Limb (tissue), 2 donors: ENCODE measurements around the gene WNT9A.

Experiments
- DNase-seq, 2 donors: peaks; one replicate each; pipeline ENCODE4 v3.0.0-alpha.2; 2016; ENCODE audit errors: extremely low spot score in 2 of 2

WNT9A gene

DNA sequence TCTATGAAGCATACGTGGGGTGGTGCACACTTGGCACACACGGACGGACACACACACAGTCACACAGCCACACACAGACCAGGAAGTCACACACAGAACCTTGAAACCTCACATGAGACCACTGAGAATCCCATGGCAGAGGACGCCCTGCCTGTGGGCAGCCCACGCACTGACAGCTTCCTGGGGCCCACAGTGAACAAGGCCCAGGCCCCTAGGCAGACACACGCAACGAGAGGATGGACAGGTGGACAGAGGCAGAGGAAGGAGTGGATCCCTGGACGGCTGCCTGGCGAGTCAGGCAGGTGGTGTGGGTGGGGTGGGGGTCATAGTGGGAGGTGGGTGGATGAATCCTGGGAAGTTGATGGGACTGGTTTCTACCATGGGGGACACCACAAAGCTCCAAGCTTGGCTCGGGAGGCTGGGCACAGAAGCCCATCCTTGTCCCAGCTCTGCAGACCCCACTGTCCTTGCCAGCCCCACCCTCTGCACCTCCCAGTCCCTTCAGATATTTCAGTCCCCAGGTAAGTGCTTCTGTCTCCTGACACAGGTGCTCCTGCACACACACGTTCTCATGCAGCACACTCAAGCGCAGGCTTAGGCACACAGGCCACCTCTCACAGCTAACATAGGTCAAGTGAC is 49.1 kb downstream of the WNT9A start:
- peak in 1 of 2 donors; percentile 30 for DNase-seq

DNA sequence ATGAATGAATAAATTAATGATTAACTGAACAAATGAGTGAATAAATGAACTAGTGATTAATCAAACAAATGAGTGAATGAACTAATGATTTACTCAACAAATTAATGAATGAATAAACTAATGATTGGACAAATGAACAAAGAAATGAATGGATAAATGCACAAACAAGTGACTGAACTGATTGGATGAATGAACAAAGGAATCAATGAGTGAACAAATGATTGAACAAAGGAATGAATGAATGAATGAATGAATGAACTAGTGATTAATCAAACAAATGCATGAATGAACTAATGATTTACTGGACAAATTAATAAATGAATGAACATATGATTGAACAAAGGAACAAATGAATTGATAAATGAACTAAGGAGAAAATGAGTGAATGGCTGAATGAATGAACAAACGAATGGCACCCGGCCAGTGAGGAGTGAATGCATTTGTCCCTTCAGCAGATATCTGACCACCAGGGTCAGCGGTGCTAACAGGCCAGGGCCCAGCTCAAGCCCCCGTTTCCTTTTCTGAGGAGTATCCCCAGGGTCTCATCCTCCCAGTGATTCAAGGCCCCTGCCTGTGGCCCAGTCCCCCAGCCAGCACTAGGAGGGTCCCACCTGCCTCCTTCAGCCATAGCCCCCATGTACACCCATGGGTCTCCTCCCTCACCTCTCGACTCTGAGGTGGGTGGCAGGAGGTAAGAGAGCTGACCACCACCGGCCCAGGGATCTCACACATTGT is 49.9 kb downstream of the WNT9A start:
- DNase-seq = peak in 1 of 2 donors; percentile 23

DNA sequence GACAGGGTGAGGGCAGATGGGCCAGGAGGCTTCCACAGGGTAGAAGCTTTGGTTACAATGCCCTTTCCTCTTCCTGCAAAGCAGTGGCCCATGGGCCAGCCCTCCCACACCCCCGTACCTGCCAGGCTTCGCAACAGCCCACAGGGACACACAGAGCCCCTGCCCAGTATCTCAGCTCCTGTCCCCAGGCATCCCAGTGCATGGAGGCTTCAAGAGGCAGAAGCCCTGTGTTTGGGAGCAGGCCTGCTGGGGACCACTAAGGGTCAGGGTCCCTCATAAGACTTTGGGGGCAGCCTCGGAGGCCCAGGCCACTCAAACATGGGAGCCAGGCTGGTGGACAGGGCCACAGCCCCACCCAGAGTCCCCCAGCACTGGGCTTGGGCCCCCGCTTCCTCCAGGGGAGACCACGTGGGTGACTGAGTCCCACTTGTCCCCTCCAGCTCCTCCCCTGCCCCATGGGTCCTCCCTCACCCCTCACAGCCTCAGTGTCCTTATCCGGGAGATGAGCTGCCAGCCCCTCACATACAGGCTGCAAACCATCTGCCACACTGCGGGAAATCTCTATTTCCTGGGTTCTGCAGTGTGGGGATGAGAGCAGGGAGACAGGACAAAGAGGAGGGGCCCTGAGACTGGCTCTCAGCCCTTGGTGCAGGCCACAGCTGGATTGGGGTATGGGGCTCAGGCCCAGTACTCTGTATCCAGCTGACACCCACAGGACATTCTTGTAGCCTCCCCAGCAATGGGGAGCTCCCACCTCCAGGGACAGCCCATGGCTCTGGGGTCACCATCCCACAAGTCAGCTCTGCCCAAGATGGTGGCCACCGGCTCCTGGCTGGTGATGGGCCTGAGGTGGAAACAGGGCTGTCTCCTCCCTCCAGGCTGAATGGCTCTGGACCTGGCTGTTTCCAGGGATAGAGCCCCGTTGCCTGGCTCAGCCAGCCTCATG is 50.7 kb downstream of the WNT9A start:
- peak in 1 of 2 donors; percentile 23 for DNase-seq

DNA sequence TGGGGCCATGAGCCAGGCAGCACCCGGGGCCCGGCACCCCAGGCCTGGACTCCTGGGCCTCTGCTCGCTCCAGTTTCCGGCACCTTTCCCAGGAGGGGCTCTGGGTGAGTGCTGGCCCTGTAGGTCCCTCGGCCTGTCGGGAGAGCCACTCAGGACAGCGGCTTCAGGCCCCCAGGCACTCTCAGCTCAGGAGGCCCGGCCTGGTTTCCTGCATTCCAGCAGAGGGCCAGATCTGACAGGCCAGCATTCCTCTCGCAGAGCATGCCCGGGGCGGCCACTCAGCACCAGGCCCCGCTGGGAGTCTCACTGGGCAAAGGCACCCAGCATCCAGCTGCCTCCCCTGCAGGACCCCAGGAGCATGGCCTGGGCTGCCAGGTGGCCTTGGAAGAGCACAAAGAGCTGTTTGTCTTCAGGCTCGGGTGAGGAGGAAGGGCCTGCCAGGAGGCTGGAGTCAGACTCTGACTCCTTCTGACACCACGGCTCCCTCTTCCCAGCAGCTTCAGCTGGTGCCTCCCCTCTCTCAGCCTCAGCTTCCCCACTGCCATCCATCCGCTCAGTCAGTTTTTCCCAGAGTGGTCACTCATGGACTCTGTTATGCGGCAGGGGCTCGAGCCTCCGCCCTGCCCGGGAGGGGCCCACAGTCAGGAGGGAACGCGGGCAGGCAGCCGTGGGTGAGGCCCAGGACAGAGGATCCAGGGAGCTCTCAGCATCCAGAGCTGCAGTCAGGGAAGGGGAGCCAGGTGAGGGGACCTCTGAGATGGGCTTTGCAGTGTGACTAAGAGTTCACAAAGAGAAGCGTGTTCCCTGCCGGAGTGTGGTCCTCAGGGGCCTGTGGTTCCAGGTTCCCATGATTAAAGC is 51.7 kb downstream of the WNT9A start:
- peak in 1 of 2 donors; percentile 60 for DNase-seq

DNA sequence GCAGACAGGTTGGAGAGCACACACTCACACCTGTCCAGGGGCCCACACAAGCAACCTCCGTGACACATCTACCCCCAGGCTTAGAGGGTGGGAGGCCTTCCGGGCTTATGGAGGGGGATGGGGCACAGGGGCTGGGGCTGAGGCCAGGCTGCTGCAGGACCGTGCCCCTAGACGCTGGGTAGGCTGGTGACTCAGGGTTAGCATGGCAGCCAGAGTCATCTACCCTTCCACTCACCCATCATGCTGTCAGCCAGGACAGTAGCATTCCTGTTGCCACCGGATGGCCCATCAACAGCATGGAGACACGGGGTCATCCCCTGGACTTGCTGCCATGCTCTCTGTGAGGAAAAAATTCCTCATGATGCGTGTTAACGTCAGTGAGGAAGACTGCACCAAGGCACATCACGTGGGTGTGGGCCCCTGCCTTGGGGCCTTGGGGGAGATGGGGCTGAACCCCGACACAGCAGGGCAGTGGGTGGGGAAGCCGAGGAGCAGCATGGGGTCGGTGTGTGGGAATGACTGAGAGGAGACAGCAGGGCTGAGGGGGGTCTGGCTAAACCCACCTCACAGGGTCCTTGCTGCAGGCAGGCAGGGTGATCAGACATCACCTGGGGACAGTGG is 52.8 kb downstream of the WNT9A start:
- DNase-seq = no peak

DNA sequence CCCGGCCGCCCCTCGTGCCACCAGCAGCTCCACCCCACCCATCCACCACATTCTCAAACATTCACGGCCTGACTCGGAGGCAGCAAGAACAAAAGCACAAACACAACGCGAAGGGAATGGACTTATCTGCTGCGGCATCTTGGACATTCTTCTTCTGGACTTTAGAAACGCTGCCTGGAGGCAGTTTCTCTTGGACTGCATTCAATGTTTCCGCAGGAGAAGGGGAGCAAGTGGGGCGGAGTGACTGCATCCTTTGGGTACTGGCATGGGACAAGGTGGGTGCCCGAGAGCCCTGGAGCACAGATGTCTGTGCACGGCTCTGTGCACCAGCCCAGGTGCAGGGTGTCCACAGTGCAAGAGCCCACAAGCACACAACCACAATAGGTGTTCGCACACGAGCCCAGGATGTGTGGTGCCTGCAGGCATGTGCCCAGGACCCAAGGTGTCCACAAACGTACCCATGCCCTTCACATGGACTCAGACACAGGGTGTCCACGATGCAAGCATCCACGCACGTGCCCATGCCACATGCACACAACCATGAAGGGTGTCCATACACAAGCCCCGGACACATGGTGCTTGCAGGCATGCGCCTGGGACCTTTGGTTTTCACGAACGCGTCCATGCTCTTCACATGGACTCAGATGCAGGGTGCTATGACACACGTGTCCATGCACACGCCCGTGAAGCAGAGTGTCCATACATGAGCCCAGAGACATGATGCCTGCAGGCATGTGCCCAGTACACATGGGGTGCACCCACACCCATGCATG is 53.6 kb downstream of the WNT9A start:
- peak in 1 of 2 donors; percentile 16 for DNase-seq

DNA sequence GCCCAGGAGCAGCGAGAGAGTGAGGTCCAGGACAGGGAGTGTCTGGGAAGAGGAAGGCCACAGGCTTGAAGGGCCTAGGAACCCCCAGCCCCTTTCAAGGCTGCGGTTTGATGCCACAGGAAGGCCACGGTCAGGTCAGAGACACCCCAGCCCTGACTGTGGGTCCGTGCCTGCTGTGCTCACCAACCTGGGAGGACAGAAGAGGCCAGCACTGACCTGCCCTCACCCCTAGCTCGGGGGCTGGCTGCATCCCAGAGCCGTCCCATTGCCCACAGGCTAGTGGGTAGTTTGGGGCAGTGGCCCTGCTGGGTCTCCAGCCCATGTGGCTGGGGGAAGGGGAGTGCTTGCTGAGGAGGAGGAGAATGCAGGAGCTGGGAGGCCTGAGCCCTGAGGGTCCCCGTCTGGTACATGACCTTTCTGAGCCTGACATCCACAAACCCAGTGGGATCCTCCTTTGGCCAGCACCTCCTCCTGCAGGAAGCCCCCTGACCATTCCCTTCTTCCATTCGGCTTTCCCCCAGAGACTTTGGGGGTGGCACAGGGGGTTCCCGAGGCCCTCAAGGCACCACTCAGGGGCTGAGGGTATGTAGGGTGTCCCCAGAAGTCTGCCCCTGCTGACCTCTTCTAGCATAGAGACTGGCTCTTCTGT is 54.3 kb downstream of the WNT9A start:
- peak in 1 of 2 donors; percentile 24 for DNase-seq

DNA sequence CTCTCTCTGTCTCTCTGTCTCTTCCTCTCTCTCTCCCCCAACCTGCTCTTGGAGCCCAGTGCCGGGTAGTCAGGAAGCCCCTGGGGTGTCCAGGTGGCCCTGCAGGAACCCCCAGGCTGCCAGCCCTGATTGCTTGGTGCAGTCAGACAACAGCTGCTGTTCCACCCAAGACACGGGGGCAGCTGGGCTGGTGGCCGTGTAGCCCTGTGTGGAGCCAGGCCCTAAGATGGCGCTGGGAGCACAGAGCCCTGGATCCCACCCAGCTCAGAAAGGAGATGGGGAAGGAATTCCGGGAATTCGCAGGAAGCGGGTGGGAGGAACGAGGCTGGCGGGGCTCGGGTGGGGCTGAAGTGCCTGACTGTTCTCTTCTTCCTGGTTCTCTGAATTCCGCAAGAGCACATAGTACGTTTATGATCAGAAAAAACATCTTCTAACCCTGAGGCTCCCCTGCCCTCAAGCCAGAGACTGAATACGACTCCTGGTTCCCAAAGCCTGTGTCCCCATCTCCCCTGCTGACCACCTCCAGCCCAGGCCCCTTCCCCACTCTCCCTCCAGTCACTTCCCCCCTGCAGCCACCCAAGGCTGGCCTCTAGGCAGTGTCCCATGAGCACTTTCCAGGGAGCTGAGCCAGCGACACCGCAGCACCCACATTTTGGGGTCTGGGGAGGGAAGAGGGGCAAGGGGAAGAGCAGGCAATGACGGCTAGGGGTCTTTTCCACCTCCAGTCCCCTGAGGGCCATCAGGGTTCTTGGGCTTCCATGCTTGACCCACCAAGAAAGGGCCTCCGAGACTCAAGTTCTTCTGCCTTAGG is 55.0 kb downstream of the WNT9A start:
- DNase-seq = peak in 1 of 2 donors; percentile 57

DNA sequence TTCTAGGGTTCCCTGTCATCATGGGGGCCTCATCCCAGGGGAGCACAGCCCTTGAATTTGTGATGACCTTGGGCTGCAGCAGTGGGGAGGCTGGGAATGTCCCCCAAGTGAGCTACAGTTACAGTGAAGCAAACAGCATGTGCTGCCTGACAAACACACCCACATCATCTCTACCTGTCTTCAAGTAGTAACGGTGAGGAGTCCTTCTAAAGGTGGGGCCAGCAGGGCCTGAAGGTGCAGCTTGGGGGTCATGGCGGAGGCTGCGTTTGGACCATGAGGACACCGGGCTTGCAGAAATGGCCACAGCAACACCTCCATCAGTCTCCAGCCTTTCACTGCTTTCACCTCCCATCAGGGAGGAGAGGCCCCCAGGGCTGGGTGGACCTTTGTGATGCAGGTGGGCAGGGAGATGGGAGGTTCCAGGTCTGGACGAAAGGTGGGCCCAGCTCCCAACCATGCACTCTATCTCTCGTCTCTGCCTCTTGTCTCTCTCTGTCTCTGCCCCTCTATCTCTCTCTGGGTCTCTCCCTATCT is 55.7 kb downstream of the WNT9A start:
- peak in 1 of 2 donors; percentile 22 for DNase-seq

DNA sequence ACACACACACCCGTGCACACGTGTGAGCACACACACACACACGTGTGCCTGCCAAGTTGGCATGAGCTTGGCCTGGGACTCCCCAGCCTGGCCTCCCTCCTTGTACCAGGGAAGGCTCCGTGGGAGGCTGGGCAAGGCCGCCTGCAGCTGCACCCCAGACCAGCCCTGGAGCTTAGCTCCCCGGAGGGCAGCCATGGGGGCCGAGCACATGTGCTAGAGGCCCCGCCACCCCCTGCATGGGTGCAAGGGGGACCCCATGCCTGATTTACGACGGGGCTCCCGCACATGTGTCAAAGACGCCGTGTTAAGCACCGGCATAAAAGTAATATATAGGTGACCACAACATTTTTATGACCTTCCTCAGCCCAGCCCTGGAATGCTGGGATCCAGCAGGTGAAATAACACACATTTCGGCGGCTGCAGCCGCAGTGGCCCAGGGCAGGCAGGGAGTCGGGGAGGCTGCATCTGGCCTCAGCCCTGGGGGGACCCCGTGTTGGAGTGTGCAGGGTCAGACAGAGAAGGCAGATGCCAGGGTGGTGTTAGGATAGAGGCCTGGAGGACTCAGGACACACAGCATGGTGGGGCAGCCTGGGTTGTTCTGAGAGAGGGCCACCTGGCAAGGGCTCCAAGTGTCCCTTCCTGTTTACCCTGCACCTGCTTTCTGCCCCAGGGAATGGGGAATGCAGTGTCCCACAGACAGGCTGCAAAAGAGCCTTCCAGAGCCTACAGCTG is 56.3 kb downstream of the WNT9A start:
- peak in 1 of 2 donors; percentile 43 for DNase-seq

DNA sequence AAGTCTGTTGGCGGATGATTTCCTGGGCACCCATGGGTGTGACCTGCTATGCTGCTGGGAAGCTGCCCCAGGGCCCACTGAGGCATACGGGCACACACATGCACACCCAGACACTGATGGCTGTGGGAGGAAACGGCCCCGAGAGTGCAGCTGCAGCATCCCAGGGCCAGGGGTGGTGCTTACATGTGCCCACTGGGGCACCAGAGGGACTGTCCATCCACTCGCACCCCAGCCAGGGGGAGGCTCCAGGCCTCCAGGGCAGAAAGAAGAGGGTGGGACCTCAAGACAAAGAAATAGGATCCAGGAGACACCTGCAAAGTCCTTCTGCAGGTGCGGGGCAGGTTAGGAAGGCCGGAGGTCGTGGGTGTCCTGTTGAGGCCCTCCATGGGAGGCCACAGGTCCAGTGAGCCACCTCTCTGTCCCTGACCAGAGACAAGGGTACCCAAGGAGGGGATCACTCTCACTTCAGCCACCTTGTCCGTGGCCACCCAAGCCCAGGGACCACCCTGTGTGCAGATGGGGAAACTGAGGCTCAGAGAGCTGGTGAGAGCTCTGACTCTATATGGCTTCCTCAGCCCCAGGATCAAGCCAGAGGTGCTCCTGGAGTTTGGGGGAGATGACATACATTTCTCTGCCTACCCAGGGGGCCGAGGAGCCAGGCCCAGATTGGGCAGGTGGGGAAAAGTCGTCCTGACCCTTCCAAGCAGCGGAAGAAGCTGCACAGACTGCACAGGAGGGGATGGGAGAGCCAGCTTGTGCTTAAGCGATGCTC is 57.1 kb downstream of the WNT9A start:
- DNase-seq = no peak

DNA sequence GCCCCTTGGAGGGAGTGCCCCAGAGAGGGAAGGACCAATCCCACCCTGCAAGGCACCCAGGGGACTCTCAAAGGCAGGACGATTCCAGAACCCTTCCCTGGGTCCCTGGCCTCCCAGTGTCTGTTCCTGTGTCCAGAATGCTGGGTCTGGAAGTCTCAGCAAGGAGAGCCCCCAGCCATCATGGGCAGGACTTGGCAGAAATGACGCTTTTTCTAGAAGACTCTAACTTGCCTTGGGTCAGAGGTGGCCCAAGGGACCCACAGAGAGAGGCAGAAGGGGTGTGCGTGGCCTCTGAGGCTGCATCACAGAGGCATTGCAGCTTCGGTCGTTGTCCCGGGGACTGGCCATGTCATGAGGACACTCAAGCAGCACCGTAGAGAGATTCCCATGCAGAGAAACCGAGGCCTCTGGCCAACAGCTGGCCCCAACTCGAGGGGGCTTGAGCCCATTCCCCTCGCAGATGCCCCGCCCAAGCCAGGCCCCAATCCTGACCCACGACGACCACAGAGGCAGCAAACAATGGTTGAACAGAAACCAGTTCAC is 57.8 kb downstream of the WNT9A start:
- DNase-seq = no peak

DNA sequence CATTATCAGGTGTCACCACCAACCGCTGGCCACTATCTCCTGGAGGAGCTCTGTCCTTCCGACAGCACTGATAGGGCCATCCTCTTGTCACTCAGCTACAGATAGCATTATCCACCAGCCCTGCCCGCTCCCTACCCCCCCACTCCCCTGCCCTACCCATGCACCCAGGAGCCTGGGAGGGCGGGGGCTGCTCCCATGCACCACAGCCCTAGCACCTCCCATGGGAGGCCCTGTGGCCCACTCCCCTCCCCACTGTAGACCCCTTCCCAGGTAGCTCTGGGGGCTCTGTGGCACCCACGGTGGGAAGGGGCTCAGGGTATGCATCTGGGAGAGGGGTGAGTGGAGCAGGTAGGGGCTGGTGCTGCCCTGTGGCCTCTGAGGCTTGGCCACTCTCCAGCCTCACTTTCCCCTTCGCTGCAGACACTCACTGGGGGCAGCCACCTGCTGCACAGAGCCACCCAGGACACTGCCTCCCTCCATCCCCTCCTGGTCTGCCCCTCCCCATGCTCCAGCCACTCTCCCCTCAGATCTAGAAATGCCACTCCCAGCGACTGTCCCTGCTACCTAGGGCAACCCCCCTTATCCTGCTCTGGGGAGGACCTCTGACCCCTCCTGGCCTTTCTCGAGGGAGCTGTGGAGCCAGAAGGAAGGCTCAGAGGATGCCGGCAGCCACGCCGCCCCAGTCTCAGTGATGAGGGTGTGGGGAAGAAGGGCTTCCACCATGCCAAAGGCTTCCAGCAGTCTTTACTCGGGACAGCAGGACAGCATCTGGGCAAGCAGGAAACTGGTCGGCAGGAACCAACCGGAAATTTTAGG is 58.5 kb downstream of the WNT9A start:
- DNase-seq = peak in 1 of 2 donors; percentile 36

DNA sequence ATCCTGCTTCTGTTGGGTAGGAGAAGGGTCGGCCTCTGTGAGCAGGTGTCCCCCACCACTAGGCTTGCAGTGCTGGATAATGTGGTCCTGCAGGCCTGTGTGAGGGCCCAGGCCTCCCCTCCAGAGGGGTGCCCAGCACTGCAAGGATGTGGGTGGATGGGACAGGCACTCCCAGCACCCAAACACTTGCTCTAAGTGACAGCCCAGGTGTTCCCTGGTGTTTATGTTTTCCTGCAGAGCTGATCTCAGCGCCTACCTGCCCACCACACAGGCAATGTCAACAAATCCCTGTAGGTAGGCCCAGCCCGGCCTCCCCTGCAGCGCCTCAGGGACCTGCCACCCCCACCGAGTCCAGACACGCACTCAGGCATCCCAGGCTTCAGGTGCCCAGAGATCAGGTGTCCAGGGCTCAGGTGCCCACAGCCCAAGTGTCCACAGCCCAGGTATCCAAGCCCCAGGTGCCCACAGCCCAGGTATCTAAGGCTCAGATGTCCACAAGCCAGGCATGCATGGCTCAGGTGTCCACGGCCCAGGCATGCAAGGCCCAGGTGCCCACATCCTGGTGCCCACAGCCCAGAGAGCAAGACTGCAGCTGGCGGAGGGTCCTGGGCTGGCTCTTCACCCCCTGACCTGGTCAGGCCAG is 59.2 kb downstream of the WNT9A start:
- DNase-seq = peak in 1 of 2 donors; percentile 29
